HG02973 (cell line): Measurements from ENCODE around the gene LRRC74B.

Experiments
- ATAC-seq: cut with Tn5 transposase; IDR thresholded peaks from one replicate; pipeline ENCODE4 v1.9.1; 2021; ENCODE audit warnings: moderate library complexity; ENCODE audit not compliant: unreplicated experiment

LRRC74B gene

DNA sequence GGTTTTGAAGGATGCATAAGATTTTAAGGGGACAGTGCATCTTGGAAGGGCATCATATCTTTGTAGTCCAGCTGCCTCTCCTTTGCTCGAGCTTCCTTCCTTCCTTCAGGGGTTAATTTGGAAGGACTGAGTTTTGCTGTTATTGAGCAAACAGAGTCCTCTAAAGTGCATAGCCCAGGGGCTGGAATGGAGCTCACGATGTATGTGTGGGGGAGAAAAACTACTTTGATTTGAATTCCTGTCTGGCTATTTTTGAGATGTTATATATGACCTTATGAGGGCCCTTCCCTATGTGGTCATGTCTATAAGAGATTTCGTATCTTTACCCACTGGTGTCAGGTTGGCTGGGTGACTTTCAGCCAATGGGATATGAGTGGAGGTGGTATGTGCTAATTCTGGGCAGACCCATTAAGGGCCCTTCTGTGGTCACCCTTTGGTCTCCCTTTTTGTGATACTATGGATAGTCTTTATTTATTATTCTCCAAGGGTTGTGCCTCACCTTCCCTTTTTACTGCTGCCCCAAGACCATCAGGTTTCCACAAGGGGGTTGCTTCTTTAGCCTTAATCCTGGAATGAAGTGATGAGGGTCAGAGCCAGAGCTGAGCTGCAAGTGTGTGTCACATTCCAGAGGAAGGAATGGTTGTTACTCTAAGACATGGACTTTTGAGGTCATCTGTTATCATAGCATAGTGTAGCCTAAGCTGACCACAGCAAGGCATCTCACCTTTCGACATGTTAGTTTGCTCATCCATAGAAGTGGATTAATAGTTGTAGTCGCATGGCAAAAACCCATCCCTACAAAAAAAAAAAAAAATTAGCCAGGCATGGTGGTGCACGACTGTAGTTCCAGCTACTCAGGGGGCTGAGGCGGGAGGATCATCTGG lies 54.6 kb downstream of the LRRC74B start:
- no peak for ATAC-seq

DNA sequence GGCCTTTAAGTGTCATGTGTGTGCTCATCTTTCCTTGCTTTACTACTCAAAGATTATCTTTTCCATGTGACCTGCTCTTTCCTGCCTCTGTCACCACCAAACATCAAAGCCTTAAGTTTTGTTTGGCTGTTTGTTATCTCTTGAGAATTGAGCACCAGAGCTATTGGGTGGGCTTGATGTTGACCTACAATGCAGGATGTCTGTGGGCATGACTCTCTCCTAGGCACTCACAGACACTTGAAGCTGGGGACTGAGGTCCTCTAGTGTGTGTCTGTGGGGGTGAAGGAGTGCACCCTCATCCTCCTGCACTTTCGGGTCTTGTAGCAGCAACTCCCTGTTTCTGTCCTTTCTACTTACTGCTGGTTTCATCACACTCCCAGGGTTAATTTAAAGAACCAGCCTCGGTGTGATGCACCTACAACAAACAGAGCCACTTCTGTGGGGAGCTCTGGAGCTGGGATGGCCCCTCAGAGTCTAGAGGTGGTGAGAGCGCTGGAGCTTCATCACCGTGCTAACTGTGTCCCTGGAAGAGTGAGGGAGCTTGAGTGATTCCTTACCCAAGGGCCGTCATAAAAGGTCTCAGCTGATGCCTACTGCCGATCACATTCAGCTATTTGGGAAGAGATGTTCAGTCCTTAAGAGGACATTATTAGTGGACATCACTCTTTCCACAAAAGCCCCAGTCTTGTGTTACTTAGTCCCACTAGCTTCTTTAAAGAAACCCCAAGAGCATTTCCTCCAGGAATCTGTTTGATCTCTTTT lies 56.3 kb downstream of the LRRC74B start:
- no peak for ATAC-seq

DNA sequence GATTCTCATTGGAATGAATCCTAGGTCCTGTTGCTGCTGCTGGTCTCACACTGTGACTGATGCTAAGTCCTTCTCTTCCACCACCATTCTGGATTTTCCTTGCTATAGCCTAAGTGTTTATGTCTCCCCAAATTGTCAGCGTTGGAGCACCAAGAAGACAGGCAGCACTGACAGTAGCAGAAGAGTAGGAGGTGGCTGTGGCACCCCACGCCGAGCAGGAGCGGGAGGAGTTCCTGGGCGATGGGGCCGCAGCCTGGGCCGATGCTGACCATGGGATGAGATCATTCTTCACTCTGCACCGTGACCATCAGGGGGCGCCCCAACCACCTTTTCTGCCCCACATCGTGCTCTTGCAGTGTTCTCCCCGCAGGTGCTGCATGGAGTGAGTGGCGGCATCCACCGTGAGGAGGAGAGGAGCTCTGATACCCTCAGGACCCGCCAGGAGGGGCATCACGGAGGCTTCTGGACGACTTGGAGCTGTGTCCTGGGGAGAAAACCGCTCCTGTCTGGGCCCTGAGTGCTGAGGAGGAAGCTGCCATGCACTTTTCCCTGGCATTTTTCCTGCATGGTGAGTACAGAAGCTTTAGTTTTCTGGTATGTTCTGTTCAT lies 57.0 kb downstream of the LRRC74B start:
- no peak for ATAC-seq

DNA sequence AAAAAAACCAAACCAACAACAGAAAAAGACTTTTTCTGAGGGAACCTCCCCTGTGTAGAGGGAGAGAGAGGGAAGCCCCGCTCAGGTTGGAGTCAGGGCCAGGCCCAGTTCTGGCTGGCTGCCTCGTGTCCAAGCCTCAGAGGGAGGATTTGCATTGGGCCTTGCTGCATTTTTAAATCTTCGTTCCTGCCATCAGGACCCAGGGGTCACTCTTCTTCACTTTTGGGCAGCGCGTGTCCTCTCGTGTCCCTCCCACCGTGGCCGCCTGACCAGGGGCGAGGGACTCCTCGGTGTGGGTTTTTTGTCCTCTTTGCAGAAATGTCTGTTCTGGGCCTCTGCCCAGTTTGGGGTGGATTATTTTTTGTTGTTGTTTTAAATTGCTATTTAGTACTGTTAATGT lies 57.9 kb downstream of the LRRC74B start:
- ATAC-seq = no peak

DNA sequence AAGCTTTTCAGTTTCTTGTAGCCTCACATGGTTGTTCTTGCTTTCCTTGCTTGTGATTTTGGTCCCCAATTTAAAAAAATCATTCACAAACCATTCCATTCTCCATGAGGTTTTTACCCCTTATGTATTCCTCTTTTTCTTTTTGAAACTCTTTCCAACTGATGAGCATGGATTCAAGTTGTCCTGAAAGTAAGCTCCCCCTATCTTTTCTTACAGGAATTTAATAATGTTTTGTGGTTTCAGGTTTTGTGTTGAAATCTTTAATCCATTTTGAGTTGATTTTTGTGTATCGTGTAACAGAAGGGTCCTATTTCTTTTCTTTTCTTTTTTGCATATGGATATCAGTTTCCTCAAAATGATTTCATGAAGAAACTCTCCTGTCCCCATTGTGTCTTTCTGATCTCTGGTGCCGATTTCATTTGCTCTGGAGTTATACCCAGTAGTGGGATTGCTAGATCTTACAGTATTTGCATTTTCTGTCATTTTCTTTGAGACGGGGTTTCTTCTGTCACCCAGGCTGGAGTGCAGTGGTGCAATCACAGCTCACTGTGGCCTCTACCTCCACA lies 58.5 kb downstream of the LRRC74B start:
- ATAC-seq = no peak

DNA sequence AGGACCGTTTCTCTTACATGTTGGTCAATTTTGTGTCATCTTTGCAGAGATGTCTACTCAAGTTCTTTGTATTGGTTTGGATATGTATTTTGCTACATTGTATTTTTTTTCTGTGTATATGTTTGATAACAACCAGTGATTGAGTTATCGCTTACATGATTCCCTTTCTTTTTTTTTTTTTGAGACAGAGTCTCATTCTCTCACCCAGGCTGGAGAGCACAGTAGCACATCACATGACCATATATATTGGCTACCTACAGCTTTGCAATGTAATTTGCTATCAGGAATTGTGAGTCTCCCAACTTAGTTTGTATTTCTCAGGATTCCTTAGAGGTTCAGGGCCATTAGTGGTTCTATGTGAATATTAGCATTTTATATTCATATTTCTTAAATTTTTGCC lies 59.5 kb downstream of the LRRC74B start:
- no peak for ATAC-seq

DNA sequence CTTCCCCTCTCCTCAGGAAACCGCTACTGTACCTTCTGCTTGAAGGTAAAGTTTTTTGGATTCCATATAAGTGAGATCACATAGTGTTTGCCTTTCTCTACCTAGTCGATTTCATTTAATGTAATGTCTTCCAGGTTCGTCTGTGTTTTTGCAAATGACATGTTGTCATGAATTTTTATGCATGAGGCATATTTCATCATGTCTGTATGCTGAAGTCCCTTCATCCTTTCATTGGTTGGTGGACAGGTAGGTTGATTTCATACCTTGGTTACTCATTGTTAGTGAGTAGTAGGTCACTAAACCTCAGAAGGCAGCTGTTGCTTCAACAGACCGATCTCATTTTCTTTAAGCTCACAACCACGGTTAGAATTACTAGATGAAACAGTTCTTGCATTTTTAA lies 60.3 kb downstream of the LRRC74B start:
- no peak for ATAC-seq

DNA sequence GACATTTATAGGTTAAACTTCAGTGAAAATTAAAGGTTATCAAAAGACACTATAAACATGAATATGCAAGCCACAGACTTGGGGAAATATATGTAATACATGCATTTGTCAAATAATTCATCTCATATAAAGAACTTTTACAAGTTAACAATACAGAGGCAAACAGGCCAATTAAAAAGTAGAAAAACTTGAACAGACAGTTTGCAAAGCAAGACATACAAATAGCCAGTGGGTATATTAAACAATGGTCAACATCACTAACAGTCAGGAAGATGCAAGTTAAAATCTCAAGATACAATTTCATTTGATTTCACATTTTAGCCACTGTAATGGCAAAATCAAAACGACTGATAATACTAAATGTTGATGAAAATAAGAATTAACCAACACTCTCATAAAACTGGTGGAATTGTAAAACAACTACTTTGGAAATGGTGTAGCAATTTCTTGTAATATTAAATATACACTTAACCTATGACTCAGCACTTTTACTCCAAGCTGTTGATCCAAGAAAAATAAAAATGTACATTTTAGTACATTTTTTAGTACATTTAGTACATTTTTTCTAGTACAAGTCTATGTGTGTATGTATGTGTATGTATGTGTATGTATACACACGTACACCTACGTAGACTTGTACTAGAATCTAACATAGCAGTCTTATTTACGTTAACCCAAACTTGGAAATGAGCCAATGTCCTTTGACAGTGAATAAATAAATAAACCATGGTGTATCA lies 62.8 kb downstream of the LRRC74B start:
- ATAC-seq = no peak
